ENCODE results near the gene TMEM87B. TPM values are rescaled to one million over a fixed set of nuclear protein-coding genes. Genes with fewer than 3 reads are reported as not detected.

Gene TMEM87B, protein sequence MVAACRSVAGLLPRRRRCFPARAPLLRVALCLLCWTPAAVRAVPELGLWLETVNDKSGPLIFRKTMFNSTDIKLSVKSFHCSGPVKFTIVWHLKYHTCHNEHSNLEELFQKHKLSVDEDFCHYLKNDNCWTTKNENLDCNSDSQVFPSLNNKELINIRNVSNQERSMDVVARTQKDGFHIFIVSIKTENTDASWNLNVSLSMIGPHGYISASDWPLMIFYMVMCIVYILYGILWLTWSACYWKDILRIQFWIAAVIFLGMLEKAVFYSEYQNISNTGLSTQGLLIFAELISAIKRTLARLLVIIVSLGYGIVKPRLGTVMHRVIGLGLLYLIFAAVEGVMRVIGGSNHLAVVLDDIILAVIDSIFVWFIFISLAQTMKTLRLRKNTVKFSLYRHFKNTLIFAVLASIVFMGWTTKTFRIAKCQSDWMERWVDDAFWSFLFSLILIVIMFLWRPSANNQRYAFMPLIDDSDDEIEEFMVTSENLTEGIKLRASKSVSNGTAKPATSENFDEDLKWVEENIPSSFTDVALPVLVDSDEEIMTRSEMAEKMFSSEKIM
- 18.0 and 18.4 TPM in 2 replicates for total RNA-seq

DNA sequence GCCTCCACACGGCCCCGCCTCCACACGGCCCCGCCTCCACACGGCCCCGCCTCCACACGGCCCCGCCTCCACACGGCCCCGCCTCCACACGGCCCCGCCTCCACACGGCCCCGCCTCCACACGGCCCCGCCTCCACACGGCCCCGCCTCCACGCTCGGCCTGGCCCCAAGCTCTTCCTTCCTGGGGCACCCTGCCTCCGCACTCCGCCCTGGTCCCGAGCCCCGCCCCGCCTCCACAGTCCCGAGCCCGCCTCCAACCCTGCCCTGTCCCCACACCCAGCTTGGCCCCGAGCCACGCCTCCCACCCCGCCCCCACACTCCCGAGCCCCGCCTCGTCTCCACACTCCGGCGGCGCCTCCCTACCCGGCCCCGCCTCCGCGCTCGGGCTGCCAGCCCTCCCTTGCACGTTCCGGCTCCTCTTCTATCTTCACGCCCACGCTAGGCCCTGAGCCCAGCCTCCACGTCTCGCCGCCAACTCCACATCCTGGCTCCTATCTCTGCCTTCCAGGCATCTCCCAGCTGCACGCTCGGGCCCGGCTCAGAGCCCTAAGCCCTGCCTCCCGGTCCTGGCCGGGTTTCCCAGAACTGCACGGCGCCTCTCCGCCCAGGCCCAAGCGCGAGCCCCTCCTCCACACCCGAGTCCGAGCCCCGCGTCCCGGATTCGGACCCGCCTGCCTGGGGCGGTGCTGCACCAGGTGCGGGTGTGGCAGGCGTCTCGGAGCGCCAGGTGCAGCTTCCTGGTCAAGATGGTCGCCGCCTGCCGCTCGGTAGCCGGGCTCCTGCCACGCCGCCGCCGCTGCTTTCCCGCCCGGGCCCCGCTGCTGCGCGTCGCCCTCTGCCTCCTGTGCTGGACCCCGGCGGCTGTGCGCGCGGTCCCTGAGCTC, at the start of gene TMEM87B:
TMEM87B (plus strand) TSS at position 423 of the 883 bp plus-strand sequence; CDS start at position 746, 323 bp downstream.

DNA sequence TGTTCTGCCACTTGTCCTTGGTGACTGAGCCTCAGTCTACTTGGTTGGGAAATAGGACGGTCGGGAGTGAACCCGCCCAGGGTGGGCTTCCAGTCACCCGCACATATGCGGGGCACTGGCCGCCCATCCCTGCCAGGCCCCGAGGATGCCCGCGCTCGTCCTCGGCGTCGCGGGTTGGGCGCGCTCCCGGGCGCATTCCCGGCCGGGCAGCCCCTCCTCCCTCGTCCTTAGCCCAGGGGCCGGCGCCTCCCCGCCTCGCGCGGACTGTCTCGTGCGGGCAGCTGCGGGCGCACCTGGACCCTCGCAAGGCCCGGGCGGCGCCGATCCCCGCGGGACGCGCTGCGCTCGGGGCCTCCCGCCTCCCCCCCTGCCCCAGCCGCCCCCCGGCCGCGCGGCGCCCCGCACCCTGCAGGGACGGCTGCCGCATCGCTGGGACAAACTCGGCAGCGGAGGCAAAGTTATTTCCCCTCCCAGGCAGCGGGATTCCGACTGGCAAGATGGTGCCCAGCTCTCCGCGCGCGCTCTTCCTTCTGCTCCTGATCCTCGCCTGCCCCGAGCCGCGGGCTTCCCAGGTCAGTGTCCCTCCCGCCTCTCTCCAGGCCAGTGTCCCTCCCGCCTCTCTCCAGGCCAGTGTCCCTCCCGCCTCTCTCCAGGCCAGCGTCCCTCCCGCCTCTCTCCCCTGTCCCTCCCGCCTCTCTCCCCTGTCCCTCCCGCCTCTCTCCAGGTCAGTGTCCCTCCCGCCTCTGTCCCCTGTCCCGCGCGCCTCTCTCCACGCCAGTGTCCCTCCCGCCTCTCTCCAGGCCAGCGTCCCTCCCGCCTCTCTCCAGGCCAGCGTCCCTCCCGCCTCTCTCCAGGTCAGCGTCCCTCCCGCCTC, 83.3 kb downstream of the TMEM87B start, which contains the start of gene FBLN7:
FBLN7 (plus strand) TSS at position 227 of the 874 bp plus-strand sequence; CDS start at position 498, 271 bp downstream.

Other genes with a start within 250 kb of the TMEM87B start
- gene ANAPC1, start 171.1 kb upstream of the TMEM87B start, total RNA-seq, result 38.1 and 41.5 TPM in 2 replicates
- 0.63 and 0.86 TPM in 2 replicates for gene MERTK, start 156.7 kb upstream of the TMEM87B start, total RNA-seq
- 0.09 and 0.47 TPM in 2 replicates for gene FBLN7, start 83.1 kb downstream of the TMEM87B start, total RNA-seq
- 2.4 and 3.6 TPM in 2 replicates for gene ZC3H8, start 199.8 kb downstream of the TMEM87B start, total RNA-seq
- 2.5 and 4.3 TPM in 2 replicates for gene ZC3H6, start 220.3 kb downstream of the TMEM87B start, total RNA-seq

Data from bronchial smooth muscle cell (primary cell).